ENCODE data around the gene HELZ2.

The HELZ2 gene

DNA sequence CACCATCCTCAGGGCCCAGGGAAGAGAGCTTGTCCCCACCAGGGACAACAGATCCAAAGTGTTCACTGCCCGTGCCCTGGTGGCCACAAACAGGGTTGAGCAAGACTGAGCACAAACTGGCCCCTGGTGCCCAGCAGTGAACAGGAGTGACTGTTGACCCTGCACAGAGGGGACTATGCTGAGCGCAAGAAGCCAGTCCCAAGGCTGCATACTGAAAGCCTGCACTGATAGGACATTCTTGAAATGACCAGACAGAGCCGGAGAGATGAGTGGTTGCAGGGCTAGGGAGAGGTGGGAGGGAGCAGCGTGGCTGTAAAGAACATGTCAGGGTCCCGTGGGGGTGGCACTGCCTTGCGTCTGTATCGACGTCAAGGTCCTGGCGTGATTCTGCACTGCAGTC lies 23.0 kb downstream of the HELZ2 start:
- peaks cover 10% of the 10 kb centered on the region for H3K27me3 ChIP-seq (ENCODE audit: low read depth, low read length)
- no peaks in the 10 kb centered on the region for H3K9me3 ChIP-seq (ENCODE audit: control insufficient read depth in 1 of 2, low read length in 2 of 2)
- peaks cover 0 to 10% of the 10 kb centered on the region in 2 donors for H3K4me1 ChIP-seq (ENCODE audit: control insufficient read depth in 1 of 2, insufficient read depth in 2 of 2, low read length in 2 of 2)
- no peak overlapping the region for H3K27ac ChIP-seq (ENCODE audit: low read length)
- H3K4me3 ChIP-seq (ENCODE audit: low read depth in 1 of 2, low read length in 2 of 2) = no peak overlapping the region
- no peaks in the 10 kb centered on the region for H3K36me3 ChIP-seq (ENCODE audit: control insufficient read depth in 1 of 2, insufficient read depth in 2 of 2, low read length in 2 of 2)

GRCh38 chr20:63549679-63550282 lies 24.3 kb downstream of the HELZ2 start:
- Histone ChIP-seq H3K27me3 (ENCODE audit: low read depth, low read length) (peaks cover 14% of the 10 kb centered on the region), H3K27ac (ENCODE audit: low read length) (no peak overlapping the region), H3K9me3 (ENCODE audit: control insufficient read depth in 1 of 2, low read length in 2 of 2) (no peaks in the 10 kb centered on the region), H3K4me1 (ENCODE audit: control insufficient read depth in 1 of 2, insufficient read depth in 2 of 2, low read length in 2 of 2) (peaks cover 0 to 10% of the 10 kb centered on the region in 2 donors), H3K4me3 (ENCODE audit: low read depth in 1 of 2, low read length in 2 of 2) (no peak overlapping the region), H3K36me3 (ENCODE audit: control insufficient read depth in 1 of 2, insufficient read depth in 2 of 2, low read length in 2 of 2) (no peaks in the 10 kb centered on the region)

GRCh38 chr20:63549019-63549418 lies 25.0 kb downstream of the HELZ2 start:
- peaks cover 14% of the 10 kb centered on the region for H3K27me3 ChIP-seq (ENCODE audit: low read depth, low read length)
- no peaks in the 10 kb centered on the region for H3K9me3 ChIP-seq (ENCODE audit: control insufficient read depth in 1 of 2, low read length in 2 of 2)
- peaks cover 0 to 6% of the 10 kb centered on the region in 2 donors for H3K4me1 ChIP-seq (ENCODE audit: control insufficient read depth in 1 of 2, insufficient read depth in 2 of 2, low read length in 2 of 2)
- no peaks in the 10 kb centered on the region for H3K36me3 ChIP-seq (ENCODE audit: control insufficient read depth in 1 of 2, insufficient read depth in 2 of 2, low read length in 2 of 2)
- no peak overlapping the region for H3K27ac ChIP-seq (ENCODE audit: low read length)
- no peak overlapping the region for H3K4me3 ChIP-seq (ENCODE audit: low read depth in 1 of 2, low read length in 2 of 2)

GRCh38 chr20:63548542-63548941 lies 25.5 kb downstream of the HELZ2 start:
- H3K9me3 ChIP-seq (ENCODE audit: control insufficient read depth in 1 of 2, low read length in 2 of 2) = no peaks in the 10 kb centered on the region
- peaks cover 14% of the 10 kb centered on the region for H3K27me3 ChIP-seq (ENCODE audit: low read depth, low read length)
- no peak overlapping the region for H3K4me3 ChIP-seq (ENCODE audit: low read depth in 1 of 2, low read length in 2 of 2)
- peaks cover 0 to 1% of the 10 kb centered on the region in 2 donors for H3K4me1 ChIP-seq (ENCODE audit: control insufficient read depth in 1 of 2, insufficient read depth in 2 of 2, low read length in 2 of 2)
- H3K36me3 ChIP-seq (ENCODE audit: control insufficient read depth in 1 of 2, insufficient read depth in 2 of 2, low read length in 2 of 2) = no peaks in the 10 kb centered on the region
- H3K27ac ChIP-seq (ENCODE audit: low read length) = no peak overlapping the region

GRCh38 chr20:63547725-63548480 lies 26.1 kb downstream of the HELZ2 start, which contains the start of gene SRMS:
Gene SRMS, minus strand, starts transcription at chr20:63547749. Its CDS starts 286 bp downstream, at chr20:63547463.
- Histone ChIP-seq H3K27me3 (ENCODE audit: low read depth, low read length) (peaks cover 14% of the 10 kb centered on the region), H3K27ac (ENCODE audit: low read length) (no peak within 1 kb of the TSS), H3K9me3 (ENCODE audit: control insufficient read depth in 1 of 2, low read length in 2 of 2) (no peaks in the 10 kb centered on the region), H3K36me3 (ENCODE audit: control insufficient read depth in 1 of 2, insufficient read depth in 2 of 2, low read length in 2 of 2) (no peaks in the 10 kb centered on the region), H3K4me3 (ENCODE audit: low read depth in 1 of 2, low read length in 2 of 2) (no peak within 1 kb of the TSS), H3K4me1 (ENCODE audit: control insufficient read depth in 1 of 2, insufficient read depth in 2 of 2, low read length in 2 of 2) (no peaks in the 10 kb centered on the region)

DNA sequence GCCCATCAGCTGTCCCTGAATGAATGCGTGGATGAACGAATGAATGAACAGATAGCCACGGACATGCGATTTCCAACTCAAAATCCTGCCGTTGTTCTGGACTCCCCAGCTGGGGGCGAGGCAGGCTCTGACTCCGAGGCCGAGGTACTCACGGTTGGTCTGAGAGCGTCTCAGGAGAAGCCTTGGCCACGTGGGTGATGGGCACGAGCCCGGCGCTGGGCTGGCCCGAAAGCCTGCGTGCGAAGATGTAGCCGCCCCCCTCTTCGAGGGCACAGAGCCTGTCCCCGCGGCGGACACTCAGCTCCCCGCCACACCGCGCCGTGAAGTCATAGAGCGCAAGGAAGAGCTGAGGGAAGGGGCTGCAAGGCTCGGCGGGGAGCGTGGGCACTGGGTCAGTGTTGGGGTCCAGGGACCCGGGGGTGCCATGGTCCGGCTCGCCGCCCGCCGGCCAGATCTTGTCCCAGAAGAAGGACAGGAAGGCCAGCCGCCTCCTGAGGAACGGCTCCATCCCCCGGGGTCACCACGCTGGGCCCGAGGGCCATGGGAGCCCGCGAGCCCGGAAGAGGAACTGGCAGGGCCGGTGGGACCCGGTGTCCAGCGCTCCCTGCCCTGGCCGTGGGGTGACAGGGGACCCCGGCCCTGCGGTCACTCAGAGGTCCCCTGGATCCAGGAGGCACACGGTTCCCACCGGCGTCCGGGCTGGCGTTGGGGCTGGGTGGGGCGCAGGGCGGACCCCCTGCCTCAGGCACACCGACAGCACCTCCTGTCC lies 26.9 kb downstream of the HELZ2 start:
- Histone ChIP-seq H3K36me3 (ENCODE audit: control insufficient read depth in 1 of 2, insufficient read depth in 2 of 2, low read length in 2 of 2) (no peaks in the 10 kb centered on the region), H3K27ac (ENCODE audit: low read length) (no peak overlapping the region), H3K9me3 (ENCODE audit: control insufficient read depth in 1 of 2, low read length in 2 of 2) (no peaks in the 10 kb centered on the region), H3K4me3 (ENCODE audit: low read depth in 1 of 2, low read length in 2 of 2) (no peak overlapping the region), H3K27me3 (ENCODE audit: low read depth, low read length) (peaks cover 14% of the 10 kb centered on the region), H3K4me1 (ENCODE audit: control insufficient read depth in 1 of 2, insufficient read depth in 2 of 2, low read length in 2 of 2) (no peaks in the 10 kb centered on the region)

- Histone ChIP-seq H3K27me3 (ENCODE audit: low read depth, low read length) (peaks cover 14% of the 10 kb centered on the region), H3K9me3 (ENCODE audit: control insufficient read depth in 1 of 2, low read length in 2 of 2) (no peaks in the 10 kb centered on the region), H3K4me3 (ENCODE audit: low read depth in 1 of 2, low read length in 2 of 2) (no peak overlapping the region), H3K27ac (ENCODE audit: low read length) (no peak overlapping the region), H3K36me3 (ENCODE audit: control insufficient read depth in 1 of 2, insufficient read depth in 2 of 2, low read length in 2 of 2) (no peaks in the 10 kb centered on the region), H3K4me1 (ENCODE audit: control insufficient read depth in 1 of 2, insufficient read depth in 2 of 2, low read length in 2 of 2) (no peaks in the 10 kb centered on the region)
These were observed 27.6 kb downstream of the HELZ2 start for GRCh38 chr20:63546256-63546955.

DNA sequence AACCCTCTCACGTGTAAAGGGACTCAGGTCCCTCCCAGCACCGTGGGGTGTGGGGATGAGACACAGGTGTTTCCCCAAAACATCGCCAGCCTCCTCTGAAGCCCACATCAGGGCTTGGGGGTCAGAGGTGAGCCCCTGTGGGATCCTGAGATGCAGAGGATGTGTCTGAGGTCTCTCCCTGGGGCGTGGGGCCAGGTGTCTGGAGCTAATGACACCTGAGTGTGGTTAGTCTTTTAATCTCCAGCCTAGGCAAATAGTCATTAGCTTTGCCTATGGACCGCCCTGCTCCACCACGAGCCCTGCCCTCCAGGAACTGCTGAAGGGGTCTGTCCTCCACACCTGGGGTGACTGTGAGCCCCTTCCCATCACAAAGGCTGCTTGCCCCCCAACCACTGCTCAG lies 28.2 kb downstream of the HELZ2 start:
- Histone ChIP-seq H3K9me3 (ENCODE audit: control insufficient read depth in 1 of 2, low read length in 2 of 2) (no peaks in the 10 kb centered on the region), H3K4me1 (ENCODE audit: control insufficient read depth in 1 of 2, insufficient read depth in 2 of 2, low read length in 2 of 2) (no peaks in the 10 kb centered on the region), H3K36me3 (ENCODE audit: control insufficient read depth in 1 of 2, insufficient read depth in 2 of 2, low read length in 2 of 2) (no peaks in the 10 kb centered on the region), H3K27me3 (ENCODE audit: low read depth, low read length) (peaks cover 14% of the 10 kb centered on the region), H3K27ac (ENCODE audit: low read length) (no peak overlapping the region), H3K4me3 (ENCODE audit: low read depth in 1 of 2, low read length in 2 of 2) (no peak overlapping the region)

- Histone ChIP-seq H3K36me3 (ENCODE audit: control insufficient read depth in 1 of 2, insufficient read depth in 2 of 2, low read length in 2 of 2) (no peaks in the 10 kb centered on the region), H3K9me3 (ENCODE audit: control insufficient read depth in 1 of 2, low read length in 2 of 2) (no peaks in the 10 kb centered on the region), H3K27me3 (ENCODE audit: low read depth, low read length) (peaks cover 14% of the 10 kb centered on the region), H3K4me3 (ENCODE audit: low read depth in 1 of 2, low read length in 2 of 2) (no peak overlapping the region), H3K27ac (ENCODE audit: low read length) (no peak overlapping the region), H3K4me1 (ENCODE audit: control insufficient read depth in 1 of 2, insufficient read depth in 2 of 2, low read length in 2 of 2) (no peaks in the 10 kb centered on the region)
These were observed 29.0 kb downstream of the HELZ2 start for GRCh38 chr20:63544958-63545516.

DNA sequence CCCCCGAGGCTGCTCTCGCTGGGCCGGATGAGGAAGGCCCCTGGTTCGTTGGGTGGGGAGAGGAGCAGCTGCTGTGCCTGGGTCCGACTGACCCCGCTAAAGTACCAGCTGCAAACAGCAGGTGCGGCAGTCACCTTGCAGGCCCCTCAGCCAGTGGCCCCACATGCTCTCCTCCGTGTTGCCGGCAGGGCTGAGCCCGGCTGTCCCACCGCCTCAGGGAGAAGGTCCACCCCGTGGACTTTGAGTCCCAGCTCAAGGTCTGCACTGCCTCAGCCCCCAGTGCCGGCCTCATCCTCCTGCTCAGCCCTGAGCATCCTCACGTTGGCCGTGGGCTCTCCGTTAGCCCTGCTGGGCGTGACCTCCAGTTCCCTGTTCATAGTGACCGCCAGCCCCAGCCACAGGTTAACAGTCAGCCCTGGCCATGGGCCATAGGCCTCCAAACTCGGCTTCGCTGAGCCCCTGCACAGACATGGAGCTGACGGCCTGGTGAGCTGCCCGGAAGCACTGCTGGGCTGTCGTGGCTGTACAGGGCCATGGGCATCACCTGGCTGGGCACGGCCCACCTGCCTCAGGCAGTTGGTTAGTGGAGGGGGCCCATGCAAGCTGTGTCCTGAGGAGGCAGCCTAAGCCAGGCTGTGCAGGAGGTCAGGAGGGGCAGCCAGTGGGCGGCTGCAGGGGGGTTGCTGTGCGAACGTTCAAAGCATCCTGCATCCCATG lies 29.6 kb downstream of the HELZ2 start:
- Histone ChIP-seq H3K9me3 (ENCODE audit: control insufficient read depth in 1 of 2, low read length in 2 of 2) (no peaks in the 10 kb centered on the region), H3K36me3 (ENCODE audit: control insufficient read depth in 1 of 2, insufficient read depth in 2 of 2, low read length in 2 of 2) (no peaks in the 10 kb centered on the region), H3K4me1 (ENCODE audit: control insufficient read depth in 1 of 2, insufficient read depth in 2 of 2, low read length in 2 of 2) (no peaks in the 10 kb centered on the region), H3K4me3 (ENCODE audit: low read depth in 1 of 2, low read length in 2 of 2) (no peak overlapping the region), H3K27ac (ENCODE audit: low read length) (no peak overlapping the region), H3K27me3 (ENCODE audit: low read depth, low read length) (peaks cover 14% of the 10 kb centered on the region)

All from muscle layer of duodenum (tissue), 2 donors.